HG03045 (cell line): ENCODE results near the gene HHAT.
"Not testable (repeated sequence)": the region's sequence is repeated elsewhere in the genome, so short reads cannot be mapped to it uniquely, and the experiment has no call there.

Experiments used
- ATAC-seq: cut with Tn5 transposase; IDR thresholded peaks from one replicate; pipeline ENCODE4 v1.9.1; 2021; ENCODE audit warnings: mild to moderate bottlenecking, moderate library complexity; ENCODE audit not compliant: unreplicated experiment

Gene HHAT

DNA sequence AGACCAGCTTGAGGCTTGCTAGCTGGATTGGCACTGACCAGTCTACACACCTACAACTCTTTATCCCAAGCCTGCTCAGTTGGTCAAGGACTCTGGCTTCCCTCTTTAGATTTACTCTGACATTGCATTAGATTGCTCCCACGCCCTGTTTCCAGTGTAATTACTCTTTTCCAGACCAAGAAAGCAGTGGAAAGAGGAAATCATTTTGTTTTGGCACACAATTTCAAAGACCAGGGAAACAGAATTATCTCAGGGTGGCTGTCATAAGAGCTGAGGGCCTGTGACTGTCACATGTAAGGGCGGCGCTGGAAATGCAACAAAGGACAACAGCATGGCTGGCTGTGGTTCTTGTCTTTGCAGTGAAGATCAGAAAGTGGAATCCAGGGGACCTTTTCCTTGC, 302.7 kb downstream of the HHAT start:
- no peak for ATAC-seq

DNA sequence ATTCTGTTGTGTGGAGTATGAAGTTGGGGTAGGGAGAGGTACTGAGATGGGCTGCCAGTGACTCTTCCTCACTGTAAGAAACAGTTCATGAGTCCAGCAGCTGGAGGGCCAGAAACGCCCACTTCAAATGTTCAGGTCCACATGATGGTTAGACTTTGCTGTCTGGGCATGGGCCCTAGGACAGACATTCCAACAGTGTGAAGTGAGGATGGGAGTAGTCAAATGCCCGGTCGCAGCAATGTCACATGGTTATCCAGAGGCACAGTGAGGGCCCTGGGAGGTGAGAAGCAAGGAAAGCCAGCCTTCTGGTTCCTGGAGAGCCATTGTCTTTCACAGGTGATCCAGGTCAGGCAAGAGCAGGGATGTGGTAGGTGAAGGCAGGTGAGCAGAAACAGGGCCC, 304.4 kb downstream of the HHAT start:
- ATAC-seq, result no peak

DNA sequence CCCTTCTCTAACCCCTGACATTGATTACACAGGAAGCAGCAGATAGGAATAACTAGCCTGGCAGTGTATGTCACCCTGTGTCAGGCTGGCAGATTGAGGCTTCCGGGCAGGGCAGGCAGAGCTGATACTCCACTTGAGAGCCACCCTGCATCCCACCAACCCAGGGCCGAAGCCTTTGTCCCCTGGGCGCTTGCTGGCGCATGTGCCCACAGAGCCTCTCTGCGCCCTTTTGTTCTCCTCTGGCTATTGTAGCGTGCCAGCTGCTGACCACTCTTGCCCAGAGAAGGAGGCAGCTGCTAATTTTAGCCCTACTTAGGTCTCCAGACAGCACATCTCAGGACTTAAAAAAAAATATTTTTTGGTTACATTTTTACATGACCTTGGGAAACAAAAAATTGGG, 304.9 kb downstream of the HHAT start:
- no peak for ATAC-seq

GRCh38 chr1:210635108-210635507, 306.4 kb downstream of the HHAT start:
- ATAC-seq, result no peak

DNA sequence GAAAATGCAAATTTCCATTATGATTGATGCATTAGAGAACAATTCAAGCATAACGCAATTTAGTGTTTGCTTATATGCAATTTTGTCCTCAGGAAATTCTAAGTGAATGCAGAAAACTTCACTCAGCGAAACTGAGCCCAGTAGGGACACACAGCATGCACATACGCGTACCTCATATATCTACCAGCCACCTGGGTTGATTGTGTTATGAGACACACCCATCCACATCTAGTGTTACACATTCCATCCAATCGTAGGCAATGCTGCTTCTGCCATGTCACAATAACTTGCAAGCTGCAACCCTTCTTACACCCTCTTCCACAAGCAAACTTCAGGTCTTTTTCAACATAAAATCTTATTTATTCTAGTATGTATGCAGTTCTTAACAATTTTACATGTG, 312.9 kb downstream of the HHAT start:
- no peak for ATAC-seq

GRCh38 chr1:210645582-210646257, 317.0 kb downstream of the HHAT start:
- no peak for ATAC-seq

DNA sequence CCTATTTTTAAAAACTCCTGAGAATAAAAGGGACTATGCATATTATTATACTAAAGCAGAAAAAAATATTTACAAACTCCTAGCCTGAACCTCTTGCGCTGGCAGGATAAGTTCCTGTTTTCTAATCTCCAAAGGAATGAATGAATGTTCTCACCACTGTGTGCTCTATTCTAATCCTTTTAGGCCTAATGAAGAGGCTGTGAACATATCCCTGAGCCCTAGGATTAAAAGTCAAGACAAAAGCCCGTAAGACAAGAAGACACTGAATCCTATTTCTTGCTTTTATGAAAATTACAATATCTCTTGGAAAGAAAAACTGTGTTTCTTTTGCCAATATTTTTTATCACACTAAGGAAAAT, 317.5 kb downstream of the HHAT start:
- ATAC-seq, result no peak

DNA sequence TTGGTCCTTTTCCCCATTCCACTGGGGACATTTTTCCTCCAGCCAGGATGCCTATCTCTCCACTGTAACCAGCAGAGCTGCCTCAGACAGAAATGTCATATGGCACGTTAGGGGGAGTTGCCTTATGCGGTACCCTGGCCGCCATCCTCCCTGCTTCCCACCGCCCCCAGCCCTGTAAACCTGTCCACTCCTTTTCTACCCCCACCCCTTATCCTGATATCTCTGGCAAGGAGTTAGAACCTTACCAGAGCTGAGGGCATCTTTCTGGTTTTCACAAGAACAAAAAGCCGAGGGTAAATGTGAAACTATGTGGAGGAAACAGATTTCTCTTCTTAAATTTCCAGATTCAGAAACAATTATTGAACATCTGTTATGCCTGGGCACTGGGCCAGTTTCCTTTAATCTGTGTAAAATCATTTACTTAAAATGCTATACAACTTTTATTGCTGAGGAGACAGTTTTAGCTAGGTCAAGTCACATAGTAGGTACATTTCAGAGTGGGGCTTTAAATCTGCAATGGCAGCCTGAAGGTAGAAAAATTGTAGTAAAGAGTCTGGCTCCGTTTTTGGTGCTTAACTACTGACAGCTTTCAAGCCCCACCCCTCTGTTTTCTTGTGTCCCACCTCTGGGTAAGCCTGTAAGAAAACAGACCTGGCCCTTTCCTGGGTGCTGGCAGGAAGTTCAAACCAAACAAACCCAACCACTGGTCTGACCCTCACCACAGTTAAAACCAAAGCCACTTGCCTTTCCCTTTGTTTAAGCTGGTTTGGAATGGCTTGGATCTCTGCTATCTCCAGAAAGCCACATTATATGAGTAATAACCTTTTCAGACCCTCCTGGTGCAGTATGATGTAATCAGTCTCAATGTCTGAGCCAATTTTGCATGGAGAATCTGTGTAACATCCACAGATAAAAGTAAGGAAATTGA, 319.0 kb downstream of the HHAT start:
- no peak for ATAC-seq

DNA sequence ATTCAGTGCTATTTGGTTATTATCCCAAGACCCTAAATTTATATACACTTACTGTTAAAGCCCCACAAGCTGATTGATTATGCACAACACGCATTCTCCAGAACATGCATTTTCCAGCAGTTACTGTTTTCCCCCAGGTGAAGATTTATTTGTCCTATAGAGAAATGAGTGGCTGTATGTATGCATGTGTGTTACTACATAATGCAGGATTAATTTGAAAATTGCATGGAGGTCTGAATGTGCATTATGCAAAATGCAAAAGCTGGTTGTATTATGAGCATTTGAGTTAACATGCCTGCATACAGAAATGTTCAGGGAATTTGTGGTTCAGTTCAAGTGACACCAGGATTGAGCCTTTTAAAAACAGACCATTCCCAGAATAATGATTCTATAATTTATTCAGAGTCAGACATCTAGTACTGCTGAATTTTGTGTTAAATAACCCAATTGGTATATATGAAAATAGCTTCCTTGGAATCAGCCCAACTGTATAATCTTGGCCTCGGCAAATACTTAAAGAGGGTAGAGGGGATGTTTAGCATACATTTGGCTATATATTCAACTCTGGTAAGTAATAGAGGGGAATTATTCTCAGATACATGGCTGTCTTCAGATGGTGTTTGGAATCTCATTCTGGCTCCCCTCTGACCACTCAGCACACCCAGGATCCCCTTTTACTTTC, 320.0 kb downstream of the HHAT start:
- ATAC-seq, result no peak

GRCh38 chr1:210650403-210650802, 321.7 kb downstream of the HHAT start:
- no peak for ATAC-seq

- no peak for ATAC-seq
Measured at GRCh38 chr1:210652329-210652954, 323.7 kb downstream of the HHAT start.

GRCh38 chr1:210653771-210654170, 325.1 kb downstream of the HHAT start:
- no peak for ATAC-seq

GRCh38 chr1:210654176-210654981, 325.7 kb downstream of the HHAT start:
- ATAC-seq, result no peak

- no peak for ATAC-seq
Measured at GRCh38 chr1:210655511-210655910, 326.8 kb downstream of the HHAT start.

DNA sequence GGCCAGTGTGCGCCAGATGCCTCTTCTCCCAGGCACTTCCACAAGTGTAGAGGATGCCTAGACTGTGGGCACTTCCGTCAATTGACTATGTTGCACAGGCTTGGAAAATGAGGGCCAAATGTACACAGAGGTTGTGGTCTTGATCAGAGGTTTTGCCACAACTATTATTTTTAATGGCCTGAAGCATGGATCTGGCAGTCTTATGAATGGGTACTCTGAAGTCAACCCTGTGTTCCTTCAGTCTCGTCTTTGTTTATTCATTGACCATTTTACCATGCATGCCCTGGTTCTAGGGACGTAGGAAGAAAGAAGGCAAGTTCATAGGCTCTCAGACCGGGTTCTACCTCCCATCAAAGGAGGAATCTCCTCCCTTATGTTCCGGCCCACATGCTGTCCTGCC, 329.1 kb downstream of the HHAT start:
- no peak for ATAC-seq

- not testable (repeated sequence) for ATAC-seq
Measured at GRCh38 chr1:210661520-210661919, 332.8 kb downstream of the HHAT start.

GRCh38 chr1:210662291-210663050, 333.8 kb downstream of the HHAT start:
- no peak for ATAC-seq

DNA sequence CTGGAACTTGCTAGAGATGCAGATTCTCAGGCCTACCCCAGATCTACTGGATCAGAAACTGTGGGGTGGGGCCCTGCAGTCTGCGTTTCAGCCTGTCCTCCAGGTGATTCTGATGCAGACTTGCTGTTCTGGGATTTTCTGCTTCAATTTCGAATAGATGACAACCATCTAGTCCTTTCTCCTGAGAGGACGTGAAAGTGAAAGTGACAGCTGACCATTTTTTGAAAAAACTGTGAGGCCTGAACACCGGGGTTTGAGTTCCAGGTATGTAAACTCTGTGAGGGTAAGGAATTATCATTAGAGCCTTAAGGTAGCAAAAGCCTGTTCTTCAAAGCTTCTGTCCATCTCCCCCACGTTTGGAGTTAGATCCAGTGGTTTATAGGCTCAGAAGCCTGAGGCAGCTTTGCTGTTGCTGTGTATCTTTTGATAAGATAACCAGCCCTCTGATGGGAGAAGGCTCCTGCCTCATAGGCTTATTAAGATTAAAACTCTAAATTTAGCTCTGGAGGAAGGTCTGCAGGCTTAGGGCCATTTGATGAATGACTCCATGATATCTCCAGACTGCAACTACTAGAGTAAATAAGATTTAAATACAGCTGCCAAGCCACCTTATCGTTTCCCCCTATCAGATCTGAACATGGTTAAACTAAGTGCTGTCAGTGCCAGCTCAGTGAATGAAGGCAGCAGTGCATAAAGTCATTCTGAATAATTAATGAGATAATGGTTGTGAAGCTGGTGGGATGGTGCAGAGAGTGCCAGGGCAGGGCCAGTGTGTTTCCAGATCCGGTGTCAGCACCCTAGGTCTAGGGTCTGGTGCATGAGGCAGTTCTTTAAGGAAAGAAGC, 335.2 kb downstream of the HHAT start:
- no peak for ATAC-seq

GRCh38 chr1:210669951-210670350, 341.2 kb downstream of the HHAT start:
- no peak for ATAC-seq
